Neural cell (in vitro differentiated cells): ENCODE results near the gene LRP8. TPM values are rescaled to one million over a fixed set of nuclear protein-coding genes. Genes with fewer than 3 reads are reported as not detected.

Source experiments
- H2AFZ ChIP-seq: fragments of 200-600, 300-800 bp; sonication (generic), shearing (Covaris generic); 2 replicates; pipeline ENCODE4 v1.6.0; 2014; ENCODE audit warnings: low read depth, mild to moderate bottlenecking, antibody characterized with exemption, low read length, moderate library complexity
- H3F3A ChIP-seq: fragments of 200-600 bp; shearing (Covaris generic); 2 replicates; pipeline ENCODE4 v1.6.1; 2016; ENCODE audit warnings: mild to moderate bottlenecking, moderate library complexity, mixed read lengths, antibody characterized with exemption, low read length; ENCODE audit not compliant: insufficient read depth, poor library complexity, severe bottlenecking
- H3K27ac ChIP-seq: fragments of 200-600, 300-800 bp; sonication (generic), shearing (Covaris generic); 2 replicates; pipeline ENCODE4 v1.5.1; 2014; ENCODE audit warnings: mild to moderate bottlenecking, low read length, moderate library complexity
- H3K27me3 ChIP-seq: fragments of 300-800, 200-600 bp; sonication (generic), shearing (Covaris generic); 2 replicates; pipeline ENCODE4 v1.6.0; 2014; ENCODE audit warnings: mild to moderate bottlenecking, low read depth, low read length, moderate library complexity; ENCODE audit not compliant: insufficient read depth
- H3K36me3 ChIP-seq: fragments of 300-800, 200-600 bp; sonication (generic), shearing (Covaris generic); 2 replicates; pipeline ENCODE4 v1.5.1; 2014; ENCODE audit warnings: mild to moderate bottlenecking, antibody characterized with exemption, low read length, moderate library complexity; ENCODE audit not compliant: insufficient read depth
- H3K4me2 ChIP-seq: fragments of 300-800, 200-600 bp; sonication (generic), shearing (Covaris generic); 2 replicates; pipeline ENCODE4 v1.6.0; 2014; ENCODE audit warnings: mild to moderate bottlenecking, low read length
- H3K4me3 ChIP-seq: fragments of 300-800, 200-600 bp; sonication (generic), shearing (Covaris generic); 2 replicates; pipeline ENCODE4 v1.5.1; 2014; ENCODE audit warnings: mild to moderate bottlenecking, low read length, moderate library complexity
- H3K79me2 ChIP-seq: fragments of 200-600 bp; shearing (Covaris generic); replicated peaks from 2 replicates; pipeline ENCODE4 v1.6.0; 2014; ENCODE audit warnings: mild to moderate bottlenecking, low read length, moderate library complexity; ENCODE audit not compliant: insufficient read depth
- H3K9ac ChIP-seq: fragments of 300-800, 200-600 bp; sonication (generic), shearing (Covaris generic); 2 replicates; pipeline ENCODE4 v1.6.1; 2016; ENCODE audit warnings: mild to moderate bottlenecking, low read length, mixed read lengths
- H3K9me2 ChIP-seq: fragments of 200-600 bp; shearing (Covaris generic); 2 replicates; pipeline ENCODE4 v1.6.1; 2016; ENCODE audit warnings: mild to moderate bottlenecking, low read length, mixed read lengths; ENCODE audit not compliant: insufficient read depth
- H3K9me3 ChIP-seq: fragments of 200-600, 300-800 bp; sonication (generic), shearing (Covaris generic); 2 replicates; pipeline ENCODE4 v1.6.1; 2016; ENCODE audit warnings: mild to moderate bottlenecking, mixed run types, low read length, moderate library complexity, mixed read lengths
- H4K20me1 ChIP-seq: fragments of 200-600 bp; shearing (Covaris generic); 2 replicates; pipeline ENCODE4 v1.6.1; 2016; ENCODE audit warnings: mild to moderate bottlenecking, mixed run types; ENCODE audit not compliant: insufficient read depth
- CTCF ChIP-seq: fragments of 450-650 bp; IDR thresholded peaks from 2 replicates; pipeline ENCODE4 v1.5.1; 2014; ENCODE audit warnings: antibody characterized with exemption, mild to moderate bottlenecking, moderate library complexity; ENCODE audit not compliant: poor library complexity, severe bottlenecking
- EP300 ChIP-seq: fragments of 450-650 bp; conservative IDR thresholded peaks from 2 replicates; pipeline ENCODE4 v1.6.1; 2014; ENCODE audit warnings: antibody characterized with exemption, mild to moderate bottlenecking, moderate library complexity; ENCODE audit not compliant: poor library complexity, severe bottlenecking
- EZH2 ChIP-seq: fragments of 200-600, 300-800 bp; shearing (Covaris generic), sonication (generic); IDR thresholded peaks from 2 replicates; pipeline ENCODE4 v1.6.1; 2014; ENCODE audit warnings: antibody characterized with exemption, low read length, borderline replicate concordance, mild to moderate bottlenecking; ENCODE audit not compliant: insufficient read depth, poor library complexity, severe bottlenecking
- MXI1 ChIP-seq: fragments of 450-650 bp; conservative IDR thresholded peaks from 2 replicates; pipeline ENCODE4 v1.6.1; 2014; ENCODE audit warnings: antibody characterized with exemption, mild to moderate bottlenecking; ENCODE audit not compliant: poor library complexity, severe bottlenecking
- POLR2AphosphoS5 ChIP-seq: IDR thresholded peaks from 2 replicates; pipeline ENCODE4 v1.6.1; 2012
- RAD21 ChIP-seq: fragments of 450-650 bp; conservative IDR thresholded peaks from 2 replicates; pipeline ENCODE4 v1.6.1; 2014; ENCODE audit warnings: antibody characterized with exemption, mild to moderate bottlenecking, moderate library complexity
- REST ChIP-seq: IDR thresholded peaks from 2 replicates; pipeline ENCODE4 v1.6.1; 2012; ENCODE audit warnings: borderline replicate concordance
- SMC3 ChIP-seq: fragments of 450-650 bp; conservative IDR thresholded peaks from 2 replicates; pipeline ENCODE4 v1.6.1; 2014; ENCODE audit warnings: antibody characterized with exemption, mild to moderate bottlenecking, moderate library complexity; ENCODE audit not compliant: poor library complexity
- TAF1 ChIP-seq: IDR thresholded peaks from 2 replicates; pipeline ENCODE4 v1.6.1; 2012; ENCODE audit warnings: low read depth
- polyA plus RNA-seq: library from polyadenylated mRNA; depleted of rRNA; stranded (reverse); fragments of >200 nt; gene quantifications from 2 replicates; pipeline ENCODE4 v1.2.3, GENCODE V29; 2014

The LRP8 gene
- polyA plus RNA-seq, 1 donor from 2014 or later = 65.8 TPM

- Histone ChIP-seq H3K27me3 (no peaks in the 10 kb centered on the region), H2AFZ (no peak overlapping the region), H3K27ac (no peak overlapping the region), H3K4me2 (no peak overlapping the region), H3K79me2 (peaks cover 49% of the 10 kb centered on the region), H3K9me3 (no peaks in the 10 kb centered on the region), H3K4me3 (peak overlapping the region; percentile 89), H3F3A (no peaks in the 10 kb centered on the region), H3K9ac (no peak overlapping the region), H3K9me2 (no peaks in the 10 kb centered on the region), H3K36me3 (peaks cover 15% of the 10 kb centered on the region), H4K20me1 (peaks cover 23% of the 10 kb centered on the region)
- TF ChIP-seq MXI1 (no peak), POLR2AphosphoS5 (no peak), RAD21 (no peak), SMC3 (no peak), REST (no peak), EP300 (no peak), CTCF (no peak), EZH2 (no peak), TAF1 (no peak)
These were observed 3.5 kb downstream of the LRP8 start for GRCh38 chr1:53324321-53324720.

- no peaks in the 10 kb centered on the region for H3K9me3 ChIP-seq
- no peak overlapping the region for H3K9ac ChIP-seq
- H3K9me2 ChIP-seq = no peaks in the 10 kb centered on the region
- no peak overlapping the region for H2AFZ ChIP-seq
- peaks cover 23% of the 10 kb centered on the region for H4K20me1 ChIP-seq
- no peak for TF ChIP-seq RAD21
- no peak for TF ChIP-seq REST
- TF ChIP-seq EZH2 = no peak
- TF ChIP-seq CTCF = no peak
- no peak for TF ChIP-seq EP300
- no peak for TF ChIP-seq POLR2AphosphoS5
- no peak for TF ChIP-seq TAF1
- no peak for TF ChIP-seq SMC3
- TF ChIP-seq MXI1 = no peak
- no peak overlapping the region for H3K4me3 ChIP-seq
- H3K79me2 ChIP-seq = peaks cover 53% of the 10 kb centered on the region
- H3K27me3 ChIP-seq = no peaks in the 10 kb centered on the region
- peaks cover 15% of the 10 kb centered on the region for H3K36me3 ChIP-seq
- no peak overlapping the region for H3K4me2 ChIP-seq
- H3K27ac ChIP-seq = no peak overlapping the region
- H3F3A ChIP-seq = no peaks in the 10 kb centered on the region
These were observed 4.6 kb downstream of the LRP8 start for GRCh38 chr1:53323316-53323715.
